Measurements from ENCODE around the gene PC. TPM values are rescaled to one million over a fixed set of nuclear protein-coding genes. Genes with fewer than 3 reads are reported as not detected.

Gene PC
- total RNA-seq, 1 experiment from 2014 or later, result 24.5 TPM

GRCh38 chr11:66910669-66911068, 47.5 kb downstream of the PC start:
- Histone ChIP-seq H3K27me3 (ENCODE audit: low read length) (no peaks in the 10 kb centered on the region), H4K20me1 (ENCODE audit: low read length) (no peaks in the 10 kb centered on the region), H2AFZ (ENCODE audit: low read length) (no peak overlapping the region), H3K4me1 (ENCODE audit: insufficient read depth, low read length) (peaks cover 12% of the 10 kb centered on the region), H3F3A (ENCODE audit: low read length, unreplicated experiment) (no peaks in the 10 kb centered on the region), H3K9me2 (replicated peaks; ENCODE audit: low read length) (no peaks in the 10 kb centered on the region), H3K4me3 (ENCODE audit: low read length) (no peak overlapping the region), H3K79me2 (ENCODE audit: low read length) (peaks cover 1% of the 10 kb centered on the region; the same call in 1 of the 2 replicates), H3K4me2 (ENCODE audit: low read length) (no peak overlapping the region), H3K36me3 (ENCODE audit: low read depth, low read length) (no peaks in the 10 kb centered on the region), H3K9ac (ENCODE audit: low read length) (no peak overlapping the region), H3K9me3 (ENCODE audit: low read length) (no peaks in the 10 kb centered on the region), H3K27ac (ENCODE audit: low read length) (no peak overlapping the region)
- TF ChIP-seq CTCF (conservative IDR thresholded peaks at IDR 0.05; ENCODE audit: low read depth, low read length) (no peak), EZH2phosphoT487 (IDR thresholded peaks at IDR 0.05; ENCODE audit: borderline replicate concordance, low read length) (no peak), EZH2 (IDR thresholded peaks at IDR 0.05; ENCODE audit: low read length, unreplicated experiment) (no peak)
- DNase-seq, result no peak
- intact Hi-C loops (cut with micrococcal nuclease), result no loop called here
- no peak for ATAC-seq
- CTCF ChIA-PET, result no interaction called here
- BruUV-seq (replicated peaks), result no TSS peak
- POLR2A ChIA-PET (ENCODE audit: unreplicated experiment), result interaction anchor here (0.5 kb wide), 1 partner anchor 17 kb away, joined by 10 read pairs; no protein-coding TSS in a partner anchor

- Histone ChIP-seq H3K9ac (ENCODE audit: low read length) (no peak overlapping the region), H3K27ac (ENCODE audit: low read length) (no peak overlapping the region), H2AFZ (ENCODE audit: low read length) (no peak overlapping the region), H3K9me3 (ENCODE audit: low read length) (no peaks in the 10 kb centered on the region), H3K79me2 (ENCODE audit: low read length) (peaks cover 8% of the 10 kb centered on the region), H3K4me1 (ENCODE audit: insufficient read depth, low read length) (peaks cover 19% of the 10 kb centered on the region), H3K27me3 (ENCODE audit: low read length) (no peaks in the 10 kb centered on the region), H3K9me2 (replicated peaks; ENCODE audit: low read length) (no peaks in the 10 kb centered on the region), H3K4me3 (ENCODE audit: low read length) (no peak overlapping the region), H4K20me1 (ENCODE audit: low read length) (no peaks in the 10 kb centered on the region), H3K4me2 (ENCODE audit: low read length) (no peak overlapping the region), H3F3A (ENCODE audit: low read length, unreplicated experiment) (no peaks in the 10 kb centered on the region), H3K36me3 (ENCODE audit: low read depth, low read length) (no peaks in the 10 kb centered on the region)
- intact Hi-C loops (cut with micrococcal nuclease), result no loop called here
- ATAC-seq (no peak), DNase-seq (no peak)
- ChIA-PET POLR2A (ENCODE audit: unreplicated experiment) (no interaction called here), CTCF (no interaction called here)
- no TSS peak for BruUV-seq (replicated peaks)
- TF ChIP-seq EZH2 (IDR thresholded peaks at IDR 0.05; ENCODE audit: low read length, unreplicated experiment), result no peak
Measured at GRCh38 chr11:66910016-66910415, 48.2 kb downstream of the PC start.

- H3K9me2 ChIP-seq (replicated peaks; ENCODE audit: low read length), result no peaks in the 10 kb centered on the region
- BruUV-seq (replicated peaks), result no TSS peak
- no peak overlapping the region for H3K4me2 ChIP-seq (ENCODE audit: low read length)
- ChIA-PET CTCF (no interaction called here), POLR2A (ENCODE audit: unreplicated experiment) (no interaction called here)
- no peaks in the 10 kb centered on the region for H3K36me3 ChIP-seq (ENCODE audit: low read depth, low read length)
- no peak for TF ChIP-seq EZH2 (IDR thresholded peaks at IDR 0.05; ENCODE audit: low read length, unreplicated experiment)
- peaks cover 11% of the 10 kb centered on the region for H3K79me2 ChIP-seq (ENCODE audit: low read length)
- no peaks in the 10 kb centered on the region for H4K20me1 ChIP-seq (ENCODE audit: low read length)
- H3F3A ChIP-seq (ENCODE audit: low read length, unreplicated experiment), result no peaks in the 10 kb centered on the region
- H3K9ac ChIP-seq (ENCODE audit: low read length), result no peak overlapping the region
- no peak for DNase-seq
- H3K4me3 ChIP-seq (ENCODE audit: low read length), result no peak overlapping the region
- H3K9me3 ChIP-seq (ENCODE audit: low read length), result no peaks in the 10 kb centered on the region
- no peaks in the 10 kb centered on the region for H3K27me3 ChIP-seq (ENCODE audit: low read length)
- no peak for ATAC-seq
- intact Hi-C loops (cut with micrococcal nuclease), result no loop called here
- H3K4me1 ChIP-seq (ENCODE audit: insufficient read depth, low read length), result peaks cover 27% of the 10 kb centered on the region
- no peak overlapping the region for H3K27ac ChIP-seq (ENCODE audit: low read length)
- no peak overlapping the region for H2AFZ ChIP-seq (ENCODE audit: low read length)
Measured at GRCh38 chr11:66909181-66909580, 49.0 kb downstream of the PC start.

Data from PC-3 (cell line).